Measurements from ENCODE around the gene GANC.

DNA sequence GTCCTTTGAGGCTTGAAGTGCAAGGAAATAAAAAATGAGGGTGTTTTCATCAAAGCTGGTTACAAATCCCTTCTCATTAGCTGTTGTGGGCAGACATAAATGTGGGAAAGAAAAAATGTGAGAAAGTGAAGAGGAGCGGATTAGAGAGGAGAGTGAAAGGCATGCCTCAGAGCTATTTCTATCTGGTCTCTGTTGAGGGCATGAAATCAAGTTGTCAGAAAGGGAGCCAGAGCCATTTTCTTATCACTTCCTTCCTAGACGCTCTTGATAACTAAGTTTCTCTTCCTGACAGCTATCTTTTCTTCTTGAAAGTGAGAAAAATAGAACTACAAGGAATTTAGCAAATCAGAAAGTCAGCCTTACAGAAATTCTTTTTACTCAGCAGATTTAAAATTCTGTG is 65.5 kb downstream of the GANC start:
- TF ChIP-seq, protein P1, sequence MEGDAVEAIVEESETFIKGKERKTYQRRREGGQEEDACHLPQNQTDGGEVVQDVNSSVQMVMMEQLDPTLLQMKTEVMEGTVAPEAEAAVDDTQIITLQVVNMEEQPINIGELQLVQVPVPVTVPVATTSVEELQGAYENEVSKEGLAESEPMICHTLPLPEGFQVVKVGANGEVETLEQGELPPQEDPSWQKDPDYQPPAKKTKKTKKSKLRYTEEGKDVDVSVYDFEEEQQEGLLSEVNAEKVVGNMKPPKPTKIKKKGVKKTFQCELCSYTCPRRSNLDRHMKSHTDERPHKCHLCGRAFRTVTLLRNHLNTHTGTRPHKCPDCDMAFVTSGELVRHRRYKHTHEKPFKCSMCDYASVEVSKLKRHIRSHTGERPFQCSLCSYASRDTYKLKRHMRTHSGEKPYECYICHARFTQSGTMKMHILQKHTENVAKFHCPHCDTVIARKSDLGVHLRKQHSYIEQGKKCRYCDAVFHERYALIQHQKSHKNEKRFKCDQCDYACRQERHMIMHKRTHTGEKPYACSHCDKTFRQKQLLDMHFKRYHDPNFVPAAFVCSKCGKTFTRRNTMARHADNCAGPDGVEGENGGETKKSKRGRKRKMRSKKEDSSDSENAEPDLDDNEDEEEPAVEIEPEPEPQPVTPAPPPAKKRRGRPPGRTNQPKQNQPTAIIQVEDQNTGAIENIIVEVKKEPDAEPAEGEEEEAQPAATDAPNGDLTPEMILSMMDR (IDR thresholded peaks at IDR 0.05 in 8 of 11, conservative IDR thresholded peaks at IDR 0.05 in 3 of 11), result no peak
- TF ChIP-seq POLR2A (IDR thresholded peaks at IDR 0.05), result no peak
